Measurements from ENCODE around the gene DRAP1. TPM values are rescaled to one million over a fixed set of nuclear protein-coding genes. Genes with fewer than 3 reads are reported as not detected.

Gene DRAP1
- total and polyA plus RNA-seq, 9 of the 15 experiments (the other 6 are each of a cell fraction or from before 2014, with no cell fraction given), result 9.6 to 200 (median 92.9) TPM

- POLR2A ChIA-PET, result interaction anchor here (1.3 kb wide), 1 partner anchor 30 kb away, joined by 4 read pairs; the partner anchor contains the start of gene CCDC85B
- Histone ChIP-seq H3K4me3 (peak overlapping the region; percentile 98), H3K27ac (ENCODE audit: extremely low read depth, low read depth, low read length) (no peak overlapping the region), H3K4me2 (ENCODE audit: insufficient read depth, low read length) (peak overlapping the region; percentile 75), H3K36me3 (ENCODE audit: control insufficient read depth, insufficient read depth, low read length) (peaks cover 31% of the 10 kb centered on the region; the same call in 1 of the 3 replicates), H3K9me3 (replicated peaks; ENCODE audit: control insufficient read depth, insufficient read depth, low read depth, low read length) (no peaks in the 10 kb centered on the region), H4K20me1 (replicated peaks; ENCODE audit: control insufficient read depth, insufficient read depth, low read length) (no peaks in the 10 kb centered on the region), H3K9ac (ENCODE audit: insufficient read depth in 1 of 2, low read depth in 2 of 2, low read length in 2 of 2) (peak overlapping the region; percentile 46 to 91; a peak in 3 of 4 replicates), H3K79me2 (ENCODE audit: control insufficient read depth, insufficient read depth, low read length) (peaks cover 31% of the 10 kb centered on the region), H3K9me1 (ENCODE audit: control insufficient read depth, insufficient read depth, low read length) (no peaks in the 10 kb centered on the region), H2AFZ (ENCODE audit: low read depth, low read length) (no peak overlapping the region; the same call in 1 of the 2 replicates), H3K4me1 (replicated peaks in 1 of 2; ENCODE audit: control insufficient read depth in 2 of 2, insufficient read depth in 2 of 2, low read length in 2 of 2) (peaks cover 21 to 58% of the 10 kb centered on the region in 2 experiments), H3K27me3 (ENCODE audit: control insufficient read depth in 2 of 2, insufficient read depth in 2 of 2, low read length in 2 of 2) (no peaks in the 10 kb centered on the region)
- no peak for DNase-seq (ENCODE audit: extremely low read depth in 1 of 4, low spot score in 3 of 4)
- BruUV-seq (replicated peaks), result no TSS peak
- 77% methylated on average over 15 of the region's 15 CpGs for WGBS (ENCODE audit: insufficient coverage, low coverage, missing lambda C conversion rate)
- CTCF ChIA-PET (ENCODE audit: low intra/inter-chr PET ratio), result no interaction called here
- no peak for ATAC-seq
- in situ Hi-C loops (cut with MboI) (no loop called here), intact Hi-C loops (cut with micrococcal nuclease) (no loop called here)
- TF ChIP-seq NFIC (IDR thresholded peaks at IDR 0.05) (peak; percentile 67), RBFOX2 (IDR thresholded peaks at IDR 0.05; ENCODE audit: low read depth, low read length) (peak; percentile 54), FOXA3 (CRISPR knock-in tag; conservative IDR thresholded peaks at IDR 0.05 in 1 of 2, IDR thresholded peaks at IDR 0.05 in 1 of 2) (0 out of 4 replicates have a peak, but pooled peaks of 1 of the 2 experiments have one; percentile 7), GABPB2 (CRISPR knock-in tag; conservative IDR thresholded peaks at IDR 0.05) (no peak), KAT7 (CRISPR knock-in tag; IDR thresholded peaks at IDR 0.05; ENCODE audit: borderline replicate concordance) (no peak)
- no peak for FAIRE-seq
Observed at GRCh38 chr11:65920372-65920802, 1.2 kb downstream of the DRAP1 start.
